Activated CD4-positive, CD25-positive, alpha-beta regulatory T cell treated with anti-CD3 and anti-CD28 coated beads, Interleukin-2, amount 50 U/mL, for 16 hours (primary cell): ENCODE results near the gene TOM1L2.

ENCODE experiments used
- DNase-seq: peaks from one replicate; pipeline ENCODE4 v3.0.0-alpha.2; 2020; ENCODE audit warnings: low read depth, low spot score

The TOM1L2 gene

GRCh38 chr17:17807440-17807839 is 164.8 kb downstream of the TOM1L2 start:
- no peak for DNase-seq

DNA sequence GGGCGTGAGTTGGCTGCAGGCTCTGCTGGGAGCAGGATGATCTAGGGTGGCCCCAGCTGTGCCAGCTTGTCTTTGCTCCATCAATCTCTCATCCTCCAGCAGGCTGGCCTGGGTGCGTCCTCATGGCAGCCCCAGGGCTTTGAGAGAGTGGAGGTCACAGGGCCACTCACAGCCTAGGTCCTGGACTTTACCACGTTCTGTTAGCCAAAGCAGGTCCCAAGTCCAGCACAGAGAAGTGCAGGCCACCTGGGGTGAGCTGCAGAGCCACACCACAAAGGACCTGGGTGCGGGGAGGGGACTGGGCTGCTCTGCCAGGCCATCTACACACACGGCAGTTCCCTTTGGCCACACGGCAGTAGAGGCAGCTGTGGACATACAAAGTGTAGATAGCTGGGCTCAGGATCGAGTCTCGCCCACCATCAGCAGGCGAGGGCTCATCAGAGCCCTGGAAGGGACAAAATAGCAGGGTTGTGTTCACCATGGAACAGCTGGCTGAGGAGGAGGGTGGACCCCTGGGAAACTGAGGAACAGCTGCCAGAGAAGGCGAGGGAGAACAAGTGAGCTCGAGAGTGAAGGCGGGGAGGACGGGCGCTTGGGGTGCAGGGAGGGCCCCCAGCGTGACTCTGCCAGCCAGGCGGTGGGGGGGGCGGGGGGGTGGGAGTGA is 165.5 kb downstream of the TOM1L2 start:
- no peak for DNase-seq

DNA sequence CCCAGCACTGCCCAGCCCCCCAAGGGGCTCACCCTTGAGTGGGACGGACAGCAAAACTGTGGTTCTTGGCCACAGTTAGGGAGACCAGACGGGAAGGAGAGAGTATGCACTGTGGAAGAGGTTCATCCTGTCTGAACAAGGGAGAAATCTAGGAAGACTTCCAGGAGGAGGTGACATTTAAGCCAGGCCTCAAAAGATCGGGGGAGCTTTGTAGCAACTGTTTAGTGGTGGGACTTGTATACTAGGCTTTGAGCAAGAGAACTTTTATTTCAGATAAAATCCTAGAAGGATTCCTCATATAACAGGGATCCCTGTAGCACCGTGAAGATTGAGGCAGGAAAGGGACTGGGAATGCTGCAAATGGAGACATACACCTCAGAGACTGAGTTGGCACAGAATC is 166.2 kb downstream of the TOM1L2 start:
- no peak for DNase-seq

GRCh38 chr17:17805575-17805974 is 166.6 kb downstream of the TOM1L2 start:
- no peak for DNase-seq

- DNase-seq = no peak
Observed at GRCh38 chr17:17804007-17804406, 168.2 kb downstream of the TOM1L2 start.

DNA sequence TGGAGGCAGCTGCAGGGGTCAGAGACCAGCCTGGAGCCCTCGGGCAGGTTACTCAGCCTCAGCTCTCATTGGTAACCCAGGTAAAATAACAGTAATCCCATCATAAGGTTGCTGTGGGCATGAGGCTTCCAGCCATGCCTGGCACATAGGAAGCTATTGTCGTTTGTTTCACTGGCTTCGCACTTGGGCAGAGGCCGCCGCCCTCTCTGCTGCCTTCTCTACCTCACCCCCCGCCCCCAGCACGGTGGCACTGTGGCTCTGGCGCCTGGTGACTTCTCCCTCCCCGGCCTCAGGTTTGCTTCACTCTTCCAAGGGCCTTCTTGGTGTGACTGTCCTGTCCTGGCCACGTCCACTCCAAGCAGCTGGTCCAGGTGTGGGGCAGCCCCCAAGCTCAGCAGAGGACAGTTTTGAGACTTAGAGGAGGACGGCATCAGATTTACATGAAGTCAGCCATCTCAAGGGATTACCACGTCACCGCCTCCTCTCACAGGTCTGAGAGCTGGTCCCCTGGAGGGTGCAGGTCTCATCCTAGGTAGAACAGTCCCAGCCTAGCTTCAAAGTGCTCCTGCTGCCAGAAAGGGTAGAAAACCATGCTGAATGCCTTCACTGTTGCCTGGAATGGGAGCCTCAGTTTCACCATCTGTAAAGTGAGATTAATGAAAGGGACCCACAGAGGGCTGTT is 170.3 kb downstream of the TOM1L2 start:
- no peak for DNase-seq

DNA sequence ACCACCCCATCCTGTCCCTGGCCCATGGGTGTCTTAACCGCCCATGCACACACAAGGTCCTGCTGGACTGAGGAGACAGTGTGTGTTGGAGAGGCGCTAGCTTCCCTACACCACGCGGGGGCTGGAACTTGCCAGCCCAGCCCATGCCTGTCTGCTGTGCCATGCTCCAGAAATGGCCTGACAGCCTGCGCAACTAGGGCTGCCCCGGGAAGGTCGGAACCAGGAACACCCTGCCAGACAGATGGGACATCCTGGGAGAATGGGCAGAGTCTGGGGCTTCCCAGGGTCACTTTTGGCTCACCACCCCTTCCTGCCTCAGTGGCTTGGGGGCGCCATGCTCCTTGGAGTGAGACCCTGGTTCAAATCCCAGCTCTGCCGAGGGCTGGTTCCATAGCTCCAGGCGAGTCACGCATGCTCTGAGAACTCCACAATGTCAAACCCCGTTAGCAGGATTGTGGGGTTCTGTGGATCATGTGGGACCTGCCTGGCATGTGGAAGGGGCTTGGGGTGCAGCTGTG is 171.6 kb downstream of the TOM1L2 start:
- DNase-seq = no peak

DNA sequence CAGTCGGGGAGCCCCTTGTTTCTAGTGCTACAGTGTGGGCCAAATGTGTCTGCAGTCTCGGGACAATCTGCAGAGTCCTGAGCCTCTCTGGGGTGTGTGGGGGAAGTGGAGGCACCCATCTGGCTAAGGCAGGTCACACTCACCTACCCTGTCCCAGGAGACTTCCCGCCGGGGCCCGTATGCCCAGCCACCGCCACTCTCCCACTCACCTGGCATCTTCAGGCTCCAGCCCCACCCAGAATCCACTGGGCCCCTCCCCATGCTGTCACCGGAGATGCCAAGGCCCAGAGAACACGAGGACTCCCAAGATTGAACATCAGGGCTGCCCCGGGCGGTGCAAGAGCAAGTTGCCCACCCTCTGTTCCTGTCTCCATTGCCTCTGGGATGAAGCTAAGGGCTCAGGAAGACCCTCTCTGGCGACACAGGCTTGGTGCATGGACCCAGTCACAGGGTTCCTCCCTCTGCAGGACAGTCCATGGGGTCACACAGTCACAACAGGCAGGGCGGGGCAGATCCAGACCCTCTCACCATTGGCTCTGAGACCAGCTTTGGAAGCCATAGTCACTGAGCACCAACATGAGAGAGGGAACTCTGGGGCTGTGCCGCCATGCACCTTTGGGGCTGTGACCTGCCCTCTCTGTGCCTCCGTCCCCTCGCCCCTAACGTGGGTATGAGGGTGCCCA is 173.5 kb downstream of the TOM1L2 start:
- DNase-seq = no peak

GRCh38 chr17:17798010-17798556 is 174.1 kb downstream of the TOM1L2 start:
- no peak for DNase-seq

DNA sequence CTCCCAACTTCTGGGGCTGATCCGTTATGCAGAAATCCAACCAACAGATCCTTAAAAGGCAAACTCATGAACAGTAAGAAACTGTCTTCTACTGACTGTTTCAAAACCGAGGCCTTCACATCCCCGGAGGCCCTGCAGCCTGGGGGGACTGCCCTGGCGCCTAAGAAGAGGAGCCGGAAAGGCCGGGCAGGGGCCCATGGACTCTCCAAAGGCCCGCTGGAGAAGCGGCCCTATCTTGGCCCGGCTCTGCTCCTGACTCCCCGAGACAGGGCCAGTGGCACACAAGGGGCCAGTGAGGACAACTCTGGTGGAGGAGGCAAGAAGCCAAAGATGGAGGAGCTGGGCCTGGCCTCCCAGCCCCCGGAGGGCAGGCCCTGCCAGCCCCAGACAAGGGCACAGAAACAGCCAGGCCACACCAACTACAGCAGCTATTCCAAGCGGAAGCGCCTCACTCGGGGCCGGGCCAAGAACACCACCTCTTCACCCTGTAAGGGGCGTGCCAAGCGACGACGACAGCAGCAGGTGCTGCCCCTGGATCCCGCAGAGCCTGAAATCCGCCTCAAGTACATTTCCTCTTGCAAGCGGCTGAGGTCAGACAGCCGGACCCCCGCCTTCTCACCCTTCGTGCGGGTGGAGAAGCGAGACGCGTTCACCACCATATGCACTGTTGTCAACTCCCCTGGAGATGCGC is 174.9 kb downstream of the TOM1L2 start:
- DNase-seq = no peak

DNA sequence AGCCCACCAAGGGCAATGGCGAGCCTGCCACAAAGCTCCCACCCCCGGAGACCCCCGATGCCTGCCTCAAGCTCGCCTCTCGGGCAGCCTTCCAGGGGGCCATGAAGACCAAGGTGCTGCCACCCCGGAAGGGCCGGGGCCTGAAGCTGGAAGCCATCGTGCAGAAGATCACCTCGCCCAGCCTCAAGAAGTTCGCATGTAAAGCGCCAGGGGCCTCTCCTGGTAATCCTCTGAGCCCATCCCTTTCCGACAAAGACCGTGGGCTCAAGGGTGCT is 175.5 kb downstream of the TOM1L2 start:
- no peak for DNase-seq

- no peak for DNase-seq
Observed at GRCh38 chr17:17795946-17796786, 176.0 kb downstream of the TOM1L2 start.

GRCh38 chr17:17795296-17795695 is 176.9 kb downstream of the TOM1L2 start:
- no peak for DNase-seq

DNA sequence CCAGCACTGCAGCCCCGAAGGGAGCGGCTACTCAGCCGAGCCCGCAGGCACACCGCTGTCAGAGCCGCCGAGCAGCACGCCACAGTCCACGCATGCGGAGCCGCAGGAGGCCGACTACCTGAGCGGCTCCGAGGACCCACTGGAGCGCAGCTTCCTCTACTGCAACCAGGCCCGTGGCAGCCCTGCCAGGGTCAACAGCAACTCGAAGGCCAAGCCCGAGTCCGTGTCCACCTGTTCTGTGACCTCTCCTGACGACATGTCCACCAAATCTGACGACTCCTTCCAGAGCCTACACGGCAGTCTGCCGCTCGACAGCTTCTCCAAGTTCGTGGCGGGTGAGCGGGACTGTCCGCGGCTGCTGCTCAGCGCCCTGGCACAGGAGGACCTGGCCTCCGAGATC is 177.8 kb downstream of the TOM1L2 start:
- DNase-seq = no peak
